ENCODE measurements around the gene TMEM242. TPM values are rescaled to one million over a fixed set of nuclear protein-coding genes. Genes with fewer than 3 reads are reported as not detected.

TMEM242 gene
- total RNA-seq, 2 experiments from 2014 or later, result 10.1 to 10.8 TPM

DNA sequence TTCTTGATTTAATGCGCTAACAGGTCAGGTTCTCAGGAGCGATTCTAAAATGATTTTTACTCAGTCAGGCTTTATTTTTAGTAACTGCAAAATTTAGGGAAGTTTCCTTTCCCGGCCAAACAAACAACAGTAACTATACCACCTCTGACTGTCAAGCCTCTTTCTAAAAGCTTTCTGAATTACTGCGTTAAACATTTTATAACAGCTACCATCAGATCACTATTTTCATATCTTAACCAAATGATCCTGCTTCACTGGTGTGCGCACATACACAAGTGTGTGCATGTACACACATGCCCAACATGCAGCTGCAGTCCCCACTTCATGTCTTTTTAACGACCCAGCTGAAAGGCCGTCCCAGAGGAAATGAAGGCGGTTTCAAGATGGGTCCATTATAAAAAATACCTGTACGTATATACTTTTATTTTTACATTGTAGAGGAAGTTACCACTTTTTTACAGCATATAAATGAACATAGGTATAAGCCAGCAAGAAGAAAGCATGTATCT, 25.0 kb downstream of the TMEM242 start:
- POLR2A ChIA-PET, result no interaction called here
- Mint-ChIP-seq H3K27ac (no peak overlapping the region), H3K4me3 (no peak overlapping the region)

DNA sequence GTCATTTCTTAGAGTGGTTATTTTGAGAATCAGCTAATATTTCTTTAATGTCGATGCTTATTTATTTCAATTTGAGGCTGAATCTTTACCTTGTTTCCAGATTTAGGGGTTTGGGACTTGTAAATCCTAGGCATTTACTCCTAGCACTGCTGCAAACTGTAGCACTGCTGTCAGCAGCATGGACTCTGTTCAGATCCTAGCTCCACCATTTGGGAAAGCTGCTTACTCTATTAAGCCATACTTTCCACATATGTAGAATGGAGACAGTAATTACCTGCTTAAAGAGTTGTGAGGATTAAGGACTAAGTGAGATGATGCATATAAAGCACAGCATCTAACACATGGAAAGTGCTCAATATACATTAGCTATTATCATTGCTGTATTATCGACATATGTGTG, 28.7 kb downstream of the TMEM242 start:
- Mint-ChIP-seq H3K36me3 (ENCODE audit: low read depth) (peaks cover 9% of the 10 kb centered on the region), H3K4me3 (no peak overlapping the region), H3K27ac (no peak overlapping the region), H3K9me3 (no peaks in the 10 kb centered on the region), H3K27me3 (no peaks in the 10 kb centered on the region), H3K4me1 (peaks cover 13% of the 10 kb centered on the region)
- no peak for DNase-seq
- POLR2A ChIA-PET, result no interaction called here
- CTCF ChIA-PET, result interaction anchor here (1.4 kb wide), 1 partner anchor 13 kb away, joined by 6 read pairs; no protein-coding TSS in a partner anchor

More for the DNA sequence above, 25.0 kb downstream of the TMEM242 start:
- CTCF ChIA-PET, result interaction anchor here (1.4 kb wide), 1 partner anchor 24 kb away, joined by 3 read pairs; no protein-coding TSS in a partner anchor
- Mint-ChIP-seq H3K27me3 (no peaks in the 10 kb centered on the region), H3K9me3 (no peaks in the 10 kb centered on the region), H3K36me3 (ENCODE audit: low read depth) (peaks cover 9% of the 10 kb centered on the region), H3K4me1 (peaks cover 12% of the 10 kb centered on the region)
- DNase-seq, result no peak

DNA sequence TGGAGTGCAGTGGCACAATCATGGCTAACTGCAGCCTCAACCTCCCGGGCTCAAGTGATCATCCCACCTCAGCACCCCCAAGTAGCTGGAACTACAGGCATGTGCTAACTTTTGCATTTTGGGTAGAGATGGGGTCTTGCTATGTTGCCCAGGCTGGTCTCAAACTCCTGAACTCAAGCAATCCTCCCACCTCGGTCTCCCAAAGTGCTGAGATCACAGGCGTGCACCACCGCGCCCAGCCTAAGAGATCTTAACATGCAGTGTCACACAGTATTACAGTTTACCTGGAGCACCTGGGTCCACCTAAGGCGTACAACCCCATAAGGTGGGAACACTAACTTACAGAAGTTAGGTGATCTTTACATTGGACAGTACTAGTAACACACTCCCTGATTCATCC, 29.5 kb downstream of the TMEM242 start:
- ChIA-PET POLR2A (no interaction called here), CTCF (no interaction called here)
- Mint-ChIP-seq H3K4me3 (no peak overlapping the region), H3K4me1 (peaks cover 13% of the 10 kb centered on the region), H3K27me3 (no peaks in the 10 kb centered on the region), H3K27ac (no peak overlapping the region), H3K9me3 (no peaks in the 10 kb centered on the region), H3K36me3 (ENCODE audit: low read depth) (peaks cover 3% of the 10 kb centered on the region)
- DNase-seq, result no peak

DNA sequence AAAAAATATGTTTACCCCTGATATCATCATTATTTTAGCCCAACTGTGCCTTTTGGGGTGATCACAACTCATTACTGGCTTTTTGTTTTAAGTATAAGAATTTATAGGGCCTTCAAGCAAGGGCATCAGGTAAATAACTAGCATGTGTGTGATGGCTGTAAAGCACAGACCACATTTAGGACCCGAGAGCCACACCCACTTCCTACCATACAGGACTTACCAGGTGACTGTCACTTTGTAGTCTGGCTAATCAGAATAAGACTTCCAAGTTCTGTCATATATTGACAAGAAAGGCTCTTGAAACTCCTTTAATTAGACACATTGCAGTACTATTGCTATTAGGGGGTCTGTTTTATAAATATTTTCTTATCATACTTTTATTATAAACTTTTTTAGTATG, 31.1 kb downstream of the TMEM242 start:
- Mint-ChIP-seq H3K27me3 (no peaks in the 10 kb centered on the region), H3K9me3 (no peaks in the 10 kb centered on the region), H3K4me3 (no peak overlapping the region), H3K4me1 (peaks cover 13% of the 10 kb centered on the region), H3K27ac (no peak overlapping the region), H3K36me3 (ENCODE audit: low read depth) (peaks cover 3% of the 10 kb centered on the region)
- ChIA-PET CTCF (no interaction called here), POLR2A (no interaction called here)
- DNase-seq, result no peak

DNA sequence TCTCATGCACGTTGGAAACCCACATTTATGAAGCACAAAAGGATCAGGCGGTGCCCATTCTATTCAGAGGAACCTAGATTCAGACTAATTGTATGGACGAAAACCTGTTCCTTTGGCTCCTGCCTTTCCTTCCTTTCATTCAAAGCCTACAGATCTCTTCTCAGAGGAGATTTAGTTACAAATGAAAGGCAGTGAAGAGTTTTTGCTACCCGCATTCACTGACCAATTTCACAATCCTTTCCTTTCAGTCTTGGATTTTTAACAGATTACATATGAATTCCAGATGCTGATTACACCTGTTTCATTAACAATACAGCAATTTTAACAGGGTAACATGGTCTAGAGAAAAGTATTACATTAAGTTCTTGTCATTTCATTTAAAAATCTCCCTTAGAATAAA, 32.0 kb downstream of the TMEM242 start:
- H3K9me3 Mint-ChIP-seq, result no peaks in the 10 kb centered on the region
- H3K27me3 Mint-ChIP-seq, result no peaks in the 10 kb centered on the region
- peaks cover 13% of the 10 kb centered on the region for H3K4me1 Mint-ChIP-seq
- H3K4me3 Mint-ChIP-seq, result no peak overlapping the region
- H3K27ac Mint-ChIP-seq, result no peak overlapping the region
- no peak for DNase-seq
- ChIA-PET POLR2A (no interaction called here), CTCF (no interaction called here)
- peaks cover 3% of the 10 kb centered on the region for H3K36me3 Mint-ChIP-seq (ENCODE audit: low read depth)

DNA sequence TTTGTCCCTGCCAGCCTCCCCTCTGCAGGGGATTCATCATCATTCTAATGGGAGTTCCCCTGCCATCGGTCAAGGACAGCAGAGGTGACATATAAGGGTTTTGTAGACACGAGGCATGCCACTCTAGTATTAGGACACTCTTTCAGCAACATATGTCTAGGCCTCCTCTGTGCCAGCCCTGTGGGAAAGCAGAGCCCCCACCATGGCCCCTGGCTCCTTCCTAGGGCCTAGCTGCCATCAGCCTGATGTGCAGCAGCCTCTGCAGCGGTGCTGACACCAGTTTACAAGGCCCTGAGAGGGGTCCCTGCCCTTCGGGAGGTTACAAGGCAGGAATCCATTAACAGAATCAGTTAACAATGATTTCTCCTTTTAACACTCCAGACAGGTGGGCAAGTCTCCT, 32.5 kb downstream of the TMEM242 start:
- Mint-ChIP-seq H3K4me3 (no peak overlapping the region), H3K36me3 (ENCODE audit: low read depth) (peaks cover 3% of the 10 kb centered on the region), H3K27me3 (no peaks in the 10 kb centered on the region), H3K27ac (no peak overlapping the region), H3K9me3 (no peaks in the 10 kb centered on the region), H3K4me1 (peaks cover 13% of the 10 kb centered on the region)
- CTCF ChIA-PET, result no interaction called here
- DNase-seq, result no peak
- POLR2A ChIA-PET, result no interaction called here

DNA sequence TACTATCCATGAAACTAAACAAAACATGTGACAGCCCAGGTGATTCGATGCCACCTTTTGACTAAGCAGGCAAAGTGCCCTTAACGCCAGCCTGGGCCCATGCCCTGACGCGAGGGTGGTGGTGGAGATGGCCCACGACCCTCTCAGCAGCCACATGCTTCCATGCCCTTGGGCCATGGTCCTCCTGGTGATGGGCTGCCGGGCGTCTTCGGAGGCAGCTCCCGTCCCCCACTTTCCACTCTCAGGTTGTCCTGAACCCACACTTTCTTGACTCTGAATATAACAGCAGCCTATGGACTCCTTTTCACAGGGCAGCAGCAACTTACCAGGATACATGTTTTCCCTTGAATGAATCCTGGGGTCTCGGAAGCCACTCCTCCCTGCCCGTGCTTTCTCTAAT, 33.6 kb downstream of the TMEM242 start:
- Mint-ChIP-seq H3K9me3 (no peaks in the 10 kb centered on the region), H3K36me3 (ENCODE audit: low read depth) (peaks cover 3% of the 10 kb centered on the region), H3K27me3 (no peaks in the 10 kb centered on the region), H3K27ac (no peak overlapping the region), H3K4me1 (peaks cover 13% of the 10 kb centered on the region), H3K4me3 (no peak overlapping the region)
- POLR2A ChIA-PET, result no interaction called here
- CTCF ChIA-PET, result interaction anchor here (1.3 kb wide), 1 partner anchor 16 kb away, joined by 4 read pairs; no protein-coding TSS in a partner anchor
- DNase-seq, result no peak

DNA sequence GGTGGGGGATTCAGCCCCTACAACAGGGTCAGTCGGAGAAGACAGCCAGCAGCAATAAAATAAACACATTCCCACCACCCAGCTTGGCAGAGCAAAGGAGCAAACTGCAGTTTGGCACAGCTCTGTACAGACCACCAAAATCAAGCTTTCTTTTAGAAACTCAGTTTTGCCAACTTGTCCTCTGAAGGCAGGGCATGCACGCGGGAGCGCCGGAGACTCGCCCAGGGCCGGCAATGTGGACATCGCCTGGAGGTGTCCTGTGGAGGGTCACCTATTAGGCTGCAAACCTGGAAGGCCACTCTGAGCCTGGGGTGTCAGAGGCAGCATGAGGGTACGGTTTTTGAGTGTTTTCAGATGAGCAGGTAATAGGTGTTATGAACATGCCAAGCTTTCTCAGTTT, 34.7 kb downstream of the TMEM242 start:
- peaks cover 3% of the 10 kb centered on the region for H3K36me3 Mint-ChIP-seq (ENCODE audit: low read depth)

DNA sequence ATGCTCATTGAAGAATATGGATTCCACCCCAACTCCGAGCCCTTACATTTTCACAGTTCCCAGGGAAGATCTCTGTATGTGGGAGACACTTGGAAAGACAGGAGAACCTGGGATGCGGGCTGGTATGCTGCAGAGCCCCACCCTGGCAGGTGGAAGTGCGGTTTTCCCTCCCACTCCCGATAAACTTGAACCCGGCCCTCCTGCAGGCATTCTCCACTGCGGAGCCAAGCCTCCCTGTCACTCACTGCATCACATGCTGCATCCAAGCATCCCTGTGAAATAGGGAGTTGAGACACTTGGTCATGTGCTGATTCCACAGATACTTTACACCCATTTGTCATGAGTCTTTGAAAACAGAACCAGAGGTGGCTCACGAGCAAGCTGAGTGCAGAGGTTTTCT, 35.4 kb downstream of the TMEM242 start:
- Mint-ChIP-seq H3K27me3 (no peaks in the 10 kb centered on the region), H3K36me3 (ENCODE audit: low read depth) (peaks cover 3% of the 10 kb centered on the region), H3K4me1 (peaks cover 13% of the 10 kb centered on the region), H3K4me3 (no peak overlapping the region), H3K27ac (no peak overlapping the region), H3K9me3 (no peaks in the 10 kb centered on the region)
- ChIA-PET CTCF (no interaction called here), POLR2A (interaction anchor here (1.4 kb wide), 1 partner anchor 13 kb away, joined by 6 read pairs; no protein-coding TSS in a partner anchor)
- DNase-seq, result no peak

More for the DNA sequence above, 34.7 kb downstream of the TMEM242 start:
- Mint-ChIP-seq H3K9me3 (no peaks in the 10 kb centered on the region), H3K4me3 (no peak overlapping the region), H3K4me1 (peaks cover 13% of the 10 kb centered on the region), H3K27me3 (no peaks in the 10 kb centered on the region), H3K27ac (no peak overlapping the region)
- no peak for DNase-seq
- CTCF ChIA-PET, result interaction anchor here (1.3 kb wide), 1 partner anchor 15 kb away, joined by 4 read pairs; no protein-coding TSS in a partner anchor
- POLR2A ChIA-PET, result interaction anchor here (1.4 kb wide), 1 partner anchor 14 kb away, joined by 6 read pairs; no protein-coding TSS in a partner anchor

DNA sequence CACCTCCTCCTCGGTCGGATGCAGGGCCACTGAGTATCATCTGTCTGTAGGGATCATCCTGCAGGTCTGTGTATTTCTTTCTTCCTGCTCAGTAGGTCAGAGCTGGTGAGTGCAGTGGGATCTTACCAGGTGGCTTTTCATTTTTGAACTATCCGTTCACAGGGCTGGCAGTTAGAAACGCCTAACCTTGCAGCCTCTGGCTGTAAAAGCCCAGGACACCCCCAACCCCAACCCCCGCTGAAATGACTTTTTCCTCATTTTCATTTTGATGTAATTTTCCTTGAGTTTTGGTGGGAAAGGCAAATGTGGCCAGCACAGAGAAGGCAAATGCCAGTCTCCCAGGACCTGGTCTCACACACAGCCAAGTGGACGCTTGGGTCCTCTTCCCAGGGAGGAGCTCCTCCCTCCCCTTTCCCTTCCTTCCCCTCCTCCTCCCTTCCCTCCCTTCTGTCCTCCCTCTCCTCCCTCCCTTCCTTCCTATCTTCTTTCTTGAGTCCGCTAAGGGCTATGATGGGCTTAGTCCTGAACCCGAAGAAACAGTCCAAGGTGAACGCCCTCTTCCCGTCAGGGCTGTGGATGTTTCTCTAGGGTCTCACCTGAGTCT, 36.0 kb downstream of the TMEM242 start:
- Mint-ChIP-seq H3K4me3 (no peak overlapping the region), H3K27me3 (no peaks in the 10 kb centered on the region), H3K9me3 (no peaks in the 10 kb centered on the region), H3K36me3 (ENCODE audit: low read depth) (no peaks in the 10 kb centered on the region), H3K27ac (no peak overlapping the region), H3K4me1 (peaks cover 8% of the 10 kb centered on the region)
- CTCF ChIA-PET, result no interaction called here
- DNase-seq, result no peak
- POLR2A ChIA-PET, result interaction anchor here (1.4 kb wide), 1 partner anchor 13 kb away, joined by 6 read pairs; no protein-coding TSS in a partner anchor

DNA sequence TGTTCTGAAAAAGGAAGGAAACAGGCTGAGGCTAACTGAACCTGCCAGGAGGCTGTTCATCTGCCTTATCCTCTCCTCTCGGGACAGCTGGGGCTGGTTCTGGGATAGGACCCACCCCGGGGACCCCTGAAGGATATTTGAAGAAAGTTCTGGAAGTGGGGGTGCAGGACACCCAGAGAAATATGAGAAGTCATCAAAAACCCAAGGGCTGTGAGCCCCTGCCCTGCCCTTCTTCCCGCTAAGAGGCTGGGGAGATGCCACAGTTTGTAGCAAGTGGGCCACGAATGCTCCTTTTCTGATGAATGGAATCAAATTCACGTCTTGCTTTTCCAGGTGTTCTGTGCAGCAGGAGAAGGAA, 37.9 kb downstream of the TMEM242 start:
- POLR2A ChIA-PET, result no interaction called here
- no peak overlapping the region for H3K27ac Mint-ChIP-seq
- no peak for DNase-seq
- no peaks in the 10 kb centered on the region for H3K36me3 Mint-ChIP-seq (ENCODE audit: low read depth)
- H3K4me3 Mint-ChIP-seq, result no peak overlapping the region
- no peaks in the 10 kb centered on the region for H3K27me3 Mint-ChIP-seq
- CTCF ChIA-PET, result no interaction called here
- H3K4me1 Mint-ChIP-seq, result no peaks in the 10 kb centered on the region
- no peaks in the 10 kb centered on the region for H3K9me3 Mint-ChIP-seq

DNA sequence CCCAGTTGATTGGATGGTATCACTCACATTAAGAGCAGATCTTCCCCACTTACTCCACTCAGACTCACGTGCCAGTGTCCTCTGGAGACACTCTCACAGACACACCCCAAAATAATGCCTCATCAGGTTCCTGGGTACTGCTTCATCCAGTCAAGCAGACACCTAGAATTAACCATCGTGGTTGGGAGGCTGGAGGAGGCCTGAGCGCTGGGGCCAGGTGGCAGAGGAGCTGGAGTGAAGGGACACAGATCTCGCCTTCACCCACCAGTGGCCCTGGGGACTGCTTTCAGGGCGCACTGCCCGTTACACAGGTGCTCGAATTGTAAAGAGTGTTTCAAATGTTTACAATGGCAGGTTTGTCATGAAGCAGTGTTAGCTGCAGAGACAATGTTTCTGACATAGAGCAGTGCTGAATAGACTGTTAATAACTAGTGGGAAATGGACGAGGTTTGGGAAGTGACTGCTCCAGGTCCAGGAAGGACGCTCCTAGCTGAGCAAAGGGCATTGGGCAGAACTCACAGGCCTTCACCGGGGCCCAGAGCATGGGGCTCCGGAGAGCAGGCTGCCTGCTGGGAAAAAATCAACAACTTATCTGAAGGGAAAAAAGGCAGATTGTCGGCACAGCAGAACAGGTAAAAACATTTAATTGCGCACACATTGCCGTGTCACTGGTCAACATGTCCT, 38.4 kb downstream of the TMEM242 start:
- POLR2A ChIA-PET, result no interaction called here
- Mint-ChIP-seq H3K9me3 (no peaks in the 10 kb centered on the region), H3K27ac (no peak overlapping the region), H3K36me3 (ENCODE audit: low read depth) (no peaks in the 10 kb centered on the region), H3K4me3 (no peak overlapping the region), H3K27me3 (no peaks in the 10 kb centered on the region), H3K4me1 (no peaks in the 10 kb centered on the region)
- no peak for DNase-seq
- CTCF ChIA-PET, result interaction anchor here (1.6 kb wide), 1 partner anchor 9 kb away, joined by 5 read pairs; no protein-coding TSS in a partner anchor

DNA sequence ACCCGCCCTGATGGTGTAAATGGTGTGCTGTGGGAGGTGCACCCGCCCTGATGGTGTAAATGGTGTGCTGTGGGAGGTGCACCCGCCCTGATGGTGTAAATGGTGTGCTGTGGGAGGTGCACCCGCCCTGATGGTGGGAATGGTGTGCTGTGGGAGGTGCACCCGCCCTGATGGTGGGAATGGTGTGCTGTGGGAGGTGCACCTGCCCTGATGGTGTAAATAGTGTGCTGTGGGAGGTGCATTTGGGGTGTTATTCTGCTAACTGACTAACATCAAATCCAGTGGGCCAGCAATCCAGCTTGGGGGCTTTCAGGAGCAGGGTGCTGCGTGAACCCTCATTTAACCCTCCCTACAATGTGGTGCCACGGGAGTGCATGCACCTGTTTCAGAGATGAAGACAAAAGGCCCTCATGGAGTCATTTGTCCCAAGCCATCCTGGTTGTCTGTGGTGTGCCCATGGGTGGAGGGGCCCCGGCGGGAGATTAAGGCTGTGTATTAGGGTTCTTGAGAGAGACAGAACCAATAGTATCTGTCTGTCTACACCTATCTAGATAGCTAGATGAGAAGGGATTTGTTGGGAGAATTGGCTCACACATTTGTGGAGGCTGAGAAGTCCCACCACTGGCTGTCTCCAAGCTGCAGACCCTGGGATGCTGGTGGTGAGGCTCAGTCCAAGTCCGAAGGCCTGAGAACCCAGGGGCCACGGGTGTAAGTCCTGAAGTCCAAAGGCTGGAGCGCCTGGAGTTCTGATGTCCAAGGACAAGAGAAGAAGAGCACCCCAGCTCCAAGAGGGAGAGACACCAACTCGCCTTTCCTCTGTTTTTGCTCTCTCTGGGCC, 39.2 kb downstream of the TMEM242 start:
- Mint-ChIP-seq H3K4me3 (no peak overlapping the region), H3K27me3 (peaks cover 2% of the 10 kb centered on the region), H3K9me3 (no peaks in the 10 kb centered on the region), H3K36me3 (ENCODE audit: low read depth) (no peaks in the 10 kb centered on the region), H3K27ac (no peak overlapping the region), H3K4me1 (no peaks in the 10 kb centered on the region)
- DNase-seq, result no peak
- ChIA-PET POLR2A (no interaction called here), CTCF (interaction anchor here (1.6 kb wide), 1 partner anchor 9 kb away, joined by 5 read pairs; no protein-coding TSS in a partner anchor)

All from activated CD4-positive, alpha-beta memory T cell treated with anti-CD3 and anti-CD28 coated beads, Interleukin-2, amount 10 ng/mL, durations not matched to agents 7 days and 5 days (primary cell).